ENCODE data around the gene SCAPER. TPM values are rescaled to one million over a fixed set of nuclear protein-coding genes. Genes with fewer than 3 reads are reported as not detected.

The SCAPER gene
- polyA plus RNA-seq, 1 donor from 2014 or later, result 77.1 TPM

- H3K9me2 ChIP-seq (ENCODE audit: insufficient read depth, low read length), result no peaks in the 10 kb centered on the region
- no peak overlapping the region for H2AFZ ChIP-seq (ENCODE audit: low read depth, low read length)
- no peaks in the 10 kb centered on the region for H3K79me2 ChIP-seq (replicated peaks; ENCODE audit: insufficient read depth, low read length)
- no peak overlapping the region for H3K4me2 ChIP-seq (ENCODE audit: low read length)
- no peak overlapping the region for H3K9ac ChIP-seq (ENCODE audit: low read length)
- no peak overlapping the region for H3K27ac ChIP-seq (ENCODE audit: low read length)
- H3F3A ChIP-seq (ENCODE audit: insufficient read depth, low read length, poor library complexity, severe bottlenecking), result no peaks in the 10 kb centered on the region
- no peak overlapping the region for H3K4me3 ChIP-seq (ENCODE audit: low read length)
- TF ChIP-seq, protein P1, sequence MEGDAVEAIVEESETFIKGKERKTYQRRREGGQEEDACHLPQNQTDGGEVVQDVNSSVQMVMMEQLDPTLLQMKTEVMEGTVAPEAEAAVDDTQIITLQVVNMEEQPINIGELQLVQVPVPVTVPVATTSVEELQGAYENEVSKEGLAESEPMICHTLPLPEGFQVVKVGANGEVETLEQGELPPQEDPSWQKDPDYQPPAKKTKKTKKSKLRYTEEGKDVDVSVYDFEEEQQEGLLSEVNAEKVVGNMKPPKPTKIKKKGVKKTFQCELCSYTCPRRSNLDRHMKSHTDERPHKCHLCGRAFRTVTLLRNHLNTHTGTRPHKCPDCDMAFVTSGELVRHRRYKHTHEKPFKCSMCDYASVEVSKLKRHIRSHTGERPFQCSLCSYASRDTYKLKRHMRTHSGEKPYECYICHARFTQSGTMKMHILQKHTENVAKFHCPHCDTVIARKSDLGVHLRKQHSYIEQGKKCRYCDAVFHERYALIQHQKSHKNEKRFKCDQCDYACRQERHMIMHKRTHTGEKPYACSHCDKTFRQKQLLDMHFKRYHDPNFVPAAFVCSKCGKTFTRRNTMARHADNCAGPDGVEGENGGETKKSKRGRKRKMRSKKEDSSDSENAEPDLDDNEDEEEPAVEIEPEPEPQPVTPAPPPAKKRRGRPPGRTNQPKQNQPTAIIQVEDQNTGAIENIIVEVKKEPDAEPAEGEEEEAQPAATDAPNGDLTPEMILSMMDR (IDR thresholded peaks at IDR 0.05; ENCODE audit: poor library complexity, severe bottlenecking), result no peak
- TF ChIP-seq POLR2AphosphoS5 (IDR thresholded peaks at IDR 0.05) (no peak), EP300 (conservative IDR thresholded peaks at IDR 0.05; ENCODE audit: poor library complexity, severe bottlenecking) (no peak), REST (IDR thresholded peaks at IDR 0.05; ENCODE audit: borderline replicate concordance) (no peak), SMC3 (conservative IDR thresholded peaks at IDR 0.05; ENCODE audit: poor library complexity) (no peak), EZH2 (IDR thresholded peaks at IDR 0.05; ENCODE audit: borderline replicate concordance, insufficient read depth, low read length, poor library complexity, severe bottlenecking) (no peak), RAD21 (conservative IDR thresholded peaks at IDR 0.05) (no peak), MXI1 (conservative IDR thresholded peaks at IDR 0.05; ENCODE audit: poor library complexity, severe bottlenecking) (no peak), TAF1 (IDR thresholded peaks at IDR 0.05; ENCODE audit: low read depth) (no peak)
- H4K20me1 ChIP-seq (ENCODE audit: insufficient read depth), result no peaks in the 10 kb centered on the region
- H3K9me3 ChIP-seq (ENCODE audit: low read length), result peaks cover 3% of the 10 kb centered on the region
- H3K27me3 ChIP-seq (ENCODE audit: insufficient read depth, low read depth, low read length), result no peaks in the 10 kb centered on the region
- H3K36me3 ChIP-seq (ENCODE audit: insufficient read depth, low read length), result peaks cover 16% of the 10 kb centered on the region
These were observed 151.4 kb downstream of the SCAPER start for GRCh38 chr15:76753771-76754170.

- H3K9ac ChIP-seq (ENCODE audit: low read length), result no peak overlapping the region
- H3K9me3 ChIP-seq (ENCODE audit: low read length), result peaks cover 3% of the 10 kb centered on the region
- H2AFZ ChIP-seq (ENCODE audit: low read depth, low read length), result no peak overlapping the region
- H3F3A ChIP-seq (ENCODE audit: insufficient read depth, low read length, poor library complexity, severe bottlenecking), result no peaks in the 10 kb centered on the region
- H3K9me2 ChIP-seq (ENCODE audit: insufficient read depth, low read length), result no peaks in the 10 kb centered on the region
- H3K4me2 ChIP-seq (ENCODE audit: low read length), result no peak overlapping the region
- no peaks in the 10 kb centered on the region for H4K20me1 ChIP-seq (ENCODE audit: insufficient read depth)
- H3K27me3 ChIP-seq (ENCODE audit: insufficient read depth, low read depth, low read length), result no peaks in the 10 kb centered on the region
- H3K36me3 ChIP-seq (ENCODE audit: insufficient read depth, low read length), result peaks cover 15% of the 10 kb centered on the region
- TF ChIP-seq EZH2 (IDR thresholded peaks at IDR 0.05; ENCODE audit: borderline replicate concordance, insufficient read depth, low read length, poor library complexity, severe bottlenecking), result no peak
- TF ChIP-seq EP300 (conservative IDR thresholded peaks at IDR 0.05; ENCODE audit: poor library complexity, severe bottlenecking), result no peak
- no peak for TF ChIP-seq MXI1 (conservative IDR thresholded peaks at IDR 0.05; ENCODE audit: poor library complexity, severe bottlenecking)
- no peak for TF ChIP-seq SMC3 (conservative IDR thresholded peaks at IDR 0.05; ENCODE audit: poor library complexity)
- TF ChIP-seq TAF1 (IDR thresholded peaks at IDR 0.05; ENCODE audit: low read depth), result no peak
- no peak for TF ChIP-seq REST (IDR thresholded peaks at IDR 0.05; ENCODE audit: borderline replicate concordance)
- TF ChIP-seq RAD21 (conservative IDR thresholded peaks at IDR 0.05), result no peak
- no peak for TF ChIP-seq POLR2AphosphoS5 (IDR thresholded peaks at IDR 0.05)
- TF ChIP-seq, protein P1 (IDR thresholded peaks at IDR 0.05; ENCODE audit: poor library complexity, severe bottlenecking), result no peak
- H3K79me2 ChIP-seq (replicated peaks; ENCODE audit: insufficient read depth, low read length), result no peaks in the 10 kb centered on the region
- no peak overlapping the region for H3K27ac ChIP-seq (ENCODE audit: low read length)
- no peak overlapping the region for H3K4me3 ChIP-seq (ENCODE audit: low read length)
These were observed 152.0 kb downstream of the SCAPER start for GRCh38 chr15:76753131-76753530.
